ENCODE data around the gene PARD3. TPM values are rescaled to one million over a fixed set of nuclear protein-coding genes. Genes with fewer than 3 reads are reported as not detected.

The PARD3 gene
- total and polyA plus RNA-seq, 2 donors (not counting 3 experiments of a cell fraction or from before 2014, with no cell fraction given), result 7.3 to 24.1 TPM

DNA sequence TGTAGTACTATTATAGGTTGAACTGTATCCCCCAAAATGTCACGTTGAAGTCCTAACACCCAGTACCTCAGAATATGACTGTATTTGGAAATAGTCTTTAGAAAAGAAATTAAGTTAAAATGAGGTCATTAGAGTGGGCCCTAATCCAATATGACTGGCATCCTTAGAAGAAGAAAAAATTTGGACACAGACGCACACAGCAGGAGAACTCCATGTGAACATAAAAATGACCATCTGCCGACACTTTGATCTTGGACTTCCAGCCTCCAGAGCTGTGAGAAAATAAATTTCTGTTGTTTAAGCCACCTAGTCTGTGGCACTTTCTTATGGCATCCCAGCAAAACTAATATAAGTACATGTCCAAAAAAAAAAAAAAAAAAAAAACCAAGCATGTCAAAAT, 225.8 kb downstream of the PARD3 start:
- BruUV-seq (replicated peaks), result no TSS peak
- H3K4me2 ChIP-seq (ENCODE audit: insufficient read depth, low read length), result no peak overlapping the region
- no peaks in the 10 kb centered on the region for H3K79me2 ChIP-seq (ENCODE audit: control insufficient read depth, insufficient read depth, low read length)
- no peaks in the 10 kb centered on the region for H3K9me1 ChIP-seq (replicated peaks; ENCODE audit: control insufficient read depth, extremely low read depth, insufficient read depth, low read length)
- no peak overlapping the region for H3K4me3 ChIP-seq (replicated peaks in 1 of 3; ENCODE audit: insufficient read depth in 1 of 3, low read depth in 1 of 3, low read length in 3 of 3)
- FAIRE-seq, result no peak
- intact Hi-C loops (cut with micrococcal nuclease) (no loop called here), dilution Hi-C loops (cut with MboI; ENCODE audit: extremely low pct_ligation_motif_present, low sequenced_read_pairs) (no loop called here)
- H3K9me3 ChIP-seq (replicated peaks; ENCODE audit: control insufficient read depth, insufficient read depth, low read length), result no peaks in the 10 kb centered on the region
- H3K4me1 ChIP-seq (ENCODE audit: control insufficient read depth, extremely low read depth, insufficient read depth, low read length), result peaks cover 1% of the 10 kb centered on the region
- no peak overlapping the region for H3K9ac ChIP-seq (replicated peaks; ENCODE audit: extremely low read depth, insufficient read depth, low read length)
- H3K27me3 ChIP-seq (ENCODE audit: control insufficient read depth in 2 of 2, insufficient read depth in 2 of 2, low read length in 2 of 2), result no peaks in the 10 kb centered on the region
- TF ChIP-seq, protein P1, sequence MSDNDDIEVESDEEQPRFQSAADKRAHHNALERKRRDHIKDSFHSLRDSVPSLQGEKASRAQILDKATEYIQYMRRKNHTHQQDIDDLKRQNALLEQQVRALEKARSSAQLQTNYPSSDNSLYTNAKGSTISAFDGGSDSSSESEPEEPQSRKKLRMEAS (IDR thresholded peaks at IDR 0.05; ENCODE audit: insufficient read depth, insufficient read length), result no peak
- TF ChIP-seq POLR2A (IDR thresholded peaks at IDR 0.05; ENCODE audit: low read depth, low read length) (no peak), CTCF (IDR thresholded peaks at IDR 0.05; ENCODE audit: extremely low read depth in 1 of 2, insufficient read depth in 1 of 2, low read depth in 1 of 2, low read length in 2 of 2) (no peak), JUN (IDR thresholded peaks at IDR 0.05; ENCODE audit: borderline replicate concordance, insufficient read depth, insufficient read length, low read depth) (no peak), POLR2AphosphoS5 (IDR thresholded peaks at IDR 0.05; ENCODE audit: insufficient read depth, low read depth, low read length) (no peak), EZH2 (IDR thresholded peaks at IDR 0.05; ENCODE audit: borderline replicate concordance, low read depth, low read length, severe bottlenecking) (no peak), FOS (IDR thresholded peaks at IDR 0.05; ENCODE audit: borderline replicate concordance, insufficient read depth, low read length) (no peak), GATA2 (IDR thresholded peaks at IDR 0.05; ENCODE audit: insufficient read depth, insufficient read length, low read depth, low read length) (no peak), MYC (IDR thresholded peaks at IDR 0.05; ENCODE audit: low read depth, low read length) (no peak)
- no peak for DNase-seq (ENCODE audit: low read depth, low spot score)
- H4K20me1 ChIP-seq (replicated peaks; ENCODE audit: control insufficient read depth, extremely low read depth, insufficient read depth, low read length), result no peaks in the 10 kb centered on the region
- POLR2A ChIA-PET, result no interaction called here
- no peak overlapping the region for H2AFZ ChIP-seq (ENCODE audit: low read depth, low read length)
- no peaks in the 10 kb centered on the region for H3K36me3 ChIP-seq (ENCODE audit: control insufficient read depth in 2 of 2, extremely low read depth in 1 of 2, insufficient read depth in 2 of 2, low read length in 2 of 2)
- CTCF ChIA-PET, result no interaction called here
- H3K27ac ChIP-seq (ENCODE audit: insufficient read depth, low read depth, low read length), result no peak overlapping the region
